Hepatocyte (in vitro differentiated cells): ENCODE measurements around the gene TSEN2.

ENCODE experiments used
- EZH2 ChIP-seq: fragments of 200-600 bp; sonication (generic); IDR thresholded peaks from 2 replicates; pipeline ENCODE4 v1.6.1; 2016; ENCODE audit warnings: antibody characterized with exemption, mild to moderate bottlenecking, borderline replicate concordance
- TF ChIP-seq, protein P1 (sequence below): fragments of 200-600 bp; sonication (generic); IDR thresholded peaks from 2 replicates; pipeline ENCODE4 v1.5.1; 2016; ENCODE audit warnings: antibody characterized with exemption, mild to moderate bottlenecking; ENCODE audit not compliant: poor library complexity

DNA sequence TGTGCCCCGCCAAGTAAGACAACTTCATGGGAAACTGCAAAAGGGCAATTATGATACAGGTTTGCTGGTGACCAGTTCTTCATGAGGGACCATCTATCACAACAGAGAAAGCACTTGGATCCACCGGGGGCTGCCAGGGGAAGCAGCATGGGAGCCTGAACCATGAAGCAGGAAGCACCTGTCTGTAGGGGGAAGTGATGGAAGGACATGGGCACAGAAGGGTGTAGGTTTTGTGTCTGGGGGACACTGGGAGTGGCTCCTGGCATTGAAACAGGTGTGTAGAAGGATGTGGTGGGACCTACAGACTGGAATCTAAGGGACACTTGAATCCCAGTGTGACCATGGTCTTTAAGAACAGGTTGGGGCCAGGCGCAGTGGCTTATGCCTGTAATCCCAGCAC, 95.2 kb downstream of the TSEN2 start:
- TF ChIP-seq, protein P1, sequence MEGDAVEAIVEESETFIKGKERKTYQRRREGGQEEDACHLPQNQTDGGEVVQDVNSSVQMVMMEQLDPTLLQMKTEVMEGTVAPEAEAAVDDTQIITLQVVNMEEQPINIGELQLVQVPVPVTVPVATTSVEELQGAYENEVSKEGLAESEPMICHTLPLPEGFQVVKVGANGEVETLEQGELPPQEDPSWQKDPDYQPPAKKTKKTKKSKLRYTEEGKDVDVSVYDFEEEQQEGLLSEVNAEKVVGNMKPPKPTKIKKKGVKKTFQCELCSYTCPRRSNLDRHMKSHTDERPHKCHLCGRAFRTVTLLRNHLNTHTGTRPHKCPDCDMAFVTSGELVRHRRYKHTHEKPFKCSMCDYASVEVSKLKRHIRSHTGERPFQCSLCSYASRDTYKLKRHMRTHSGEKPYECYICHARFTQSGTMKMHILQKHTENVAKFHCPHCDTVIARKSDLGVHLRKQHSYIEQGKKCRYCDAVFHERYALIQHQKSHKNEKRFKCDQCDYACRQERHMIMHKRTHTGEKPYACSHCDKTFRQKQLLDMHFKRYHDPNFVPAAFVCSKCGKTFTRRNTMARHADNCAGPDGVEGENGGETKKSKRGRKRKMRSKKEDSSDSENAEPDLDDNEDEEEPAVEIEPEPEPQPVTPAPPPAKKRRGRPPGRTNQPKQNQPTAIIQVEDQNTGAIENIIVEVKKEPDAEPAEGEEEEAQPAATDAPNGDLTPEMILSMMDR, result no peak
- TF ChIP-seq EZH2, result no peak
